Measurements from ENCODE around the gene SAE1.

DNA sequence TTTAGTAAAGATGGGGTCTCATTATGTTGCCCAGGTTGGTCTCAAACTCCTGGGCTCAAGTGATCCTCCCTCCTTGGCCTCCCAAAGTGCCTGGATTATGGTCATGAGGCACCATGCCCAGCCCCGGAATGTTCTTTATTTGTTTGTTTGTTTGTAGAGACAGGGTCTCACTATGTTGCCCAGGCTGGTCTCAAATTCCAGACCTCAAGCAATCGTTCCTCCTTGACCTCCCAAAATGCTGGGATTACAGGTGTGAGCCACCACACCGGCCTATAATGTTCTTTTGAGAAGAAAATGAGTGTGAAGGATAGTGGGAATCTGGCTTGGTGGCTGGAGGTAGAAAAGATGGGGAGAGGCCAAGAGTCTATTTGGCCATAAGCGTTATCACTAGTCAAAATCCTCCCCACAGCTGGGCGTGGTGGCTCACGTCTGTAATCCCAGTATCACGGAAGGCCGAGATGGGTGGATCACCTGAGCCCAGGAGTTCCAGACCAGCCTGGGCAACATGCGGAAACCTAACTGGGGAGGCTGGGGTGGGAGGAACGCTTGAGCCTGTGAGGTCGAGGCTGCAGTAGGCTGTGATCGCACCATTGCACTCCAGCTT lies 105.5 kb downstream of the SAE1 start:
- TF ChIP-seq USF2 (IDR thresholded peaks at IDR 0.05; ENCODE audit: borderline replicate concordance, low read depth, low read length) (no peak), EP300 (IDR thresholded peaks at IDR 0.05; ENCODE audit: borderline replicate concordance in 1 of 2, control insufficient read depth in 1 of 2, low read depth in 2 of 2, low read length in 2 of 2) (no peak), USF1 (IDR thresholded peaks at IDR 0.05; ENCODE audit: borderline replicate concordance, extremely low read length, insufficient read depth, low read depth, low read length) (no peak), CTCF (IDR thresholded peaks at IDR 0.05 in 2 of 3, conservative IDR thresholded peaks at IDR 0.05 in 1 of 3; ENCODE audit: control insufficient read depth in 2 of 3, extremely low read depth in 1 of 3, insufficient read depth in 1 of 3, low read depth in 3 of 3, low read length in 3 of 3) (no peak), KDM1A (IDR thresholded peaks at IDR 0.05; ENCODE audit: borderline replicate concordance) (no peak), MXI1 (IDR thresholded peaks at IDR 0.05; ENCODE audit: low read depth, low read length) (no peak), BCL11A (IDR thresholded peaks at IDR 0.05; ENCODE audit: low read depth, low read length) (no peak)
- TF ChIP-seq, protein P1, sequence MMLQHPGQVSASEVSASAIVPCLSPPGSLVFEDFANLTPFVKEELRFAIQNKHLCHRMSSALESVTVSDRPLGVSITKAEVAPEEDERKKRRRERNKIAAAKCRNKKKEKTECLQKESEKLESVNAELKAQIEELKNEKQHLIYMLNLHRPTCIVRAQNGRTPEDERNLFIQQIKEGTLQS (IDR thresholded peaks at IDR 0.05; ENCODE audit: borderline replicate concordance, extremely low read depth, low read depth, low read length), result no peak

Data from GM12878 (cell line).